GM23338 (cell line): Measurements from ENCODE around the gene CIROP. TPM values are rescaled to one million over a fixed set of nuclear protein-coding genes. Genes with fewer than 3 reads are reported as not detected.

Experiments
- ATAC-seq: fragments of 200-7000 bp; cut with Tn5 transposase; 3 replicates; pipeline ENCODE4 v1.9.1; 2020
- DNase-seq: peaks from one replicate; pipeline ENCODE4 v3.0.0-alpha.2; 2015; ENCODE audit warnings: low spot score
- H2AFZ ChIP-seq: fragments of 200-600 bp; sonication (generic); 2 replicates; pipeline ENCODE4 v1.8.0; 2016; ENCODE audit warnings: antibody characterized with exemption, mild to moderate bottlenecking, moderate library complexity
- H3F3A ChIP-seq: fragments of 200-600 bp; sonication (generic); replicated peaks from 2 replicates; pipeline ENCODE4 v1.8.0; 2017; ENCODE audit warnings: antibody characterized with exemption, mixed run types, low read depth
- H3K27ac ChIP-seq: fragments of 200-600 bp; sonication (generic); 2 replicates; pipeline ENCODE4 v1.6.1; 2016; ENCODE audit warnings: low read depth
- H3K27me3 ChIP-seq: fragments of 200-600 bp; sonication (generic); 2 replicates; pipeline ENCODE4 v1.8.0; 2016; ENCODE audit warnings: mild to moderate bottlenecking, mixed run types, moderate library complexity; ENCODE audit not compliant: insufficient read depth
- H3K36me3 ChIP-seq: fragments of 200-600 bp; sonication (generic); 2 replicates; pipeline ENCODE4 v1.8.0; 2016; ENCODE audit warnings: mild to moderate bottlenecking; ENCODE audit not compliant: insufficient read depth
- H3K4me1 ChIP-seq: fragments of 200-600 bp; sonication (generic); 2 replicates; pipeline ENCODE4 v1.8.0; 2016; ENCODE audit warnings: mild to moderate bottlenecking, moderate library complexity; ENCODE audit not compliant: insufficient read depth
- H3K4me2 ChIP-seq: fragments of 200-600 bp; sonication (generic); 2 replicates; pipeline ENCODE4 v1.7.1; 2017; ENCODE audit warnings: mixed run types
- H3K4me3 ChIP-seq: fragments of 200-600 bp; sonication (generic); 2 replicates; pipeline ENCODE4 v1.6.1; 2016; ENCODE audit warnings: mixed run types
- H3K79me2 ChIP-seq: fragments of 200-600 bp; sonication (generic); replicated peaks from 2 replicates; pipeline ENCODE4 v1.8.0; 2017; ENCODE audit warnings: mild to moderate bottlenecking; ENCODE audit not compliant: insufficient read depth
- H3K9me2 ChIP-seq: fragments of 200-600 bp; sonication (generic); 2 replicates; pipeline ENCODE4 v1.8.0; 2017; ENCODE audit not compliant: insufficient read depth
- H4K20me1 ChIP-seq: fragments of 200-600 bp; sonication (generic); replicated peaks from 2 replicates; pipeline ENCODE4 v1.8.0; 2017; ENCODE audit warnings: mild to moderate bottlenecking; ENCODE audit not compliant: insufficient read depth
- H3K27ac Mint-ChIP-seq: 2 replicates; pipeline ENCODE4 v1.8.0; 2020; ENCODE audit warnings: inconsistent platforms, mild to moderate bottlenecking, moderate library complexity, mixed read lengths
- H3K27me3 Mint-ChIP-seq: 3 replicates; pipeline ENCODE4 v1.8.0; 2022; ENCODE audit warnings: low read depth, mild to moderate bottlenecking, moderate library complexity, mixed read lengths, inconsistent platforms; ENCODE audit not compliant: insufficient read depth, poor library complexity
- H3K36me3 Mint-ChIP-seq: 3 replicates; pipeline ENCODE4 v1.8.0; 2021; ENCODE audit warnings: low read depth, mild to moderate bottlenecking, inconsistent platforms, moderate library complexity, mixed read lengths
- H3K4me1 Mint-ChIP-seq: 3 replicates; pipeline ENCODE4 v1.8.0; 2020; ENCODE audit warnings: mild to moderate bottlenecking, inconsistent platforms, mixed read lengths
- H3K4me3 Mint-ChIP-seq: 3 replicates; pipeline ENCODE4 v1.8.0; 2021; ENCODE audit warnings: moderate library complexity, mild to moderate bottlenecking, inconsistent platforms, mixed read lengths
- H3K9me3 Mint-ChIP-seq: 3 replicates; pipeline ENCODE4 v1.8.0; 2020; ENCODE audit warnings: moderate library complexity, mild to moderate bottlenecking, inconsistent platforms, mixed read lengths
- CREB1 ChIP-seq: fragments of 250-450 bp; sonication (Bioruptor Pico); IDR thresholded peaks from 2 replicates; pipeline ENCODE4 v1.5.0; 2020; ENCODE audit warnings: low read depth, mild to moderate bottlenecking, moderate library complexity
- CTCF ChIP-seq, 2 experiments: fragments of 200-600 bp in 1 of 2; sonication (generic) in 1 of 2; conservative IDR thresholded peaks; 2 replicates each; pipeline versions ENCODE4 v1.5.1 to v1.6.1; 2016 to 2017; ENCODE audit warnings: antibody characterized with exemption in 2 of 2, low read depth in 2 of 2, mild to moderate bottlenecking in 2 of 2, moderate library complexity in 1 of 2
- ETS1 ChIP-seq: IDR thresholded peaks from 2 replicates; pipeline ENCODE4 v1.6.1; 2016; ENCODE audit warnings: antibody characterized with exemption
- EZH2 ChIP-seq: fragments of 200-600 bp; sonication (generic); IDR thresholded peaks from one replicate; pipeline ENCODE4 v1.8.0; 2017; ENCODE audit warnings: antibody characterized with exemption, mild to moderate bottlenecking, low read depth; ENCODE audit not compliant: unreplicated experiment
- EZH2phosphoT487 ChIP-seq: fragments of 200-600 bp; sonication (generic); IDR thresholded peaks from one replicate; pipeline ENCODE4 v1.8.1; 2018; ENCODE audit warnings: antibody characterized with exemption; ENCODE audit not compliant: unreplicated experiment
- JUNB ChIP-seq: IDR thresholded peaks from one replicate; pipeline ENCODE4 v1.6.1; 2016; ENCODE audit warnings: antibody characterized with exemption; ENCODE audit not compliant: unreplicated experiment
- NANOG ChIP-seq: IDR thresholded peaks from 2 replicates; pipeline ENCODE4 v1.6.1; 2016; ENCODE audit warnings: antibody characterized with exemption, borderline replicate concordance
- POLR2AphosphoS5 ChIP-seq: IDR thresholded peaks from 2 replicates; pipeline ENCODE4 v1.6.1; 2016; ENCODE audit warnings: antibody characterized with exemption, low read depth
- REST ChIP-seq: IDR thresholded peaks from one replicate; pipeline ENCODE4 v1.6.1; 2018; ENCODE audit warnings: antibody characterized with exemption; ENCODE audit not compliant: unreplicated experiment
- ZNF114 ChIP-seq: fragments of 250-450 bp; sonication (Bioruptor Pico); IDR thresholded peaks from 2 replicates; pipeline ENCODE4 v1.5.0; 2020; ENCODE audit warnings: mild to moderate bottlenecking, moderate library complexity
- ZNF331 ChIP-seq: fragments of 250-450 bp; sonication (Bioruptor Pico); IDR thresholded peaks from 2 replicates; pipeline ENCODE4 v1.5.0; 2020; ENCODE audit warnings: low read depth, mild to moderate bottlenecking, moderate library complexity
- polyA plus RNA-seq: library from polyadenylated mRNA; unstranded; fragments of >200 nt; fragmentation: Nextera tagmentation; extraction: Ambion mirVana; gene quantifications from 2 replicates; pipeline ENCODE4 v1.2.1, GENCODE V29; 2016
- total RNA-seq: library from RNA; depleted of rRNA; stranded (reverse); fragments of >200 nt; shearing (Covaris generic); gene quantifications from 2 replicates; pipeline ENCODE4 v1.2.3, GENCODE V29; 2014

CIROP gene
- total and polyA plus RNA-seq, 2 experiments from 2014 or later = not detected

- Mint-ChIP-seq H3K27me3 (peaks cover 22% of the 10 kb centered on the region), H3K36me3 (no peaks in the 10 kb centered on the region; the same call in 2 of the 3 replicates), H3K27ac (no peak overlapping the region), H3K9me3 (no peaks in the 10 kb centered on the region; the same call in 2 of the 3 replicates), H3K4me1 (peaks cover 50% of the 10 kb centered on the region), H3K4me3 (no peak overlapping the region)
- H2AFZ ChIP-seq = no peak overlapping the region
- DNase-seq (no peak), ATAC-seq (no peak)
- H3K4me2 ChIP-seq = no peak overlapping the region
- no peak overlapping the region for H3K4me3 ChIP-seq
- no peaks in the 10 kb centered on the region for H4K20me1 ChIP-seq
- no peak for TF ChIP-seq ZNF114
- no peak for TF ChIP-seq ZNF331
- TF ChIP-seq POLR2AphosphoS5 = no peak
- no peaks in the 10 kb centered on the region for H3K79me2 ChIP-seq
- H3K4me1 ChIP-seq = peaks cover 33% of the 10 kb centered on the region
- H3K36me3 ChIP-seq = no peaks in the 10 kb centered on the region
- no peaks in the 10 kb centered on the region; the same call in 1 of the 2 replicates for H3F3A ChIP-seq
- no peak overlapping the region for H3K27ac ChIP-seq
- no peaks in the 10 kb centered on the region for H3K27me3 ChIP-seq
- no peaks in the 10 kb centered on the region for H3K9me2 ChIP-seq
Observed at GRCh38 chr14:23117371-23118020, 12.7 kb upstream of the CIROP start.

- no peak overlapping the region for H3K27ac ChIP-seq
- Mint-ChIP-seq H3K27ac (no peak overlapping the region), H3K9me3 (no peaks in the 10 kb centered on the region; the same call in 2 of the 3 replicates), H3K36me3 (no peaks in the 10 kb centered on the region; the same call in 2 of the 3 replicates), H3K4me1 (peaks cover 37% of the 10 kb centered on the region), H3K4me3 (no peak overlapping the region), H3K27me3 (peaks cover 12% of the 10 kb centered on the region)
- H3K4me3 ChIP-seq = no peak overlapping the region
- H3K9me2 ChIP-seq = no peaks in the 10 kb centered on the region
- no peaks in the 10 kb centered on the region for H3F3A ChIP-seq
- H3K79me2 ChIP-seq = no peaks in the 10 kb centered on the region
- H2AFZ ChIP-seq = no peak overlapping the region
- no peaks in the 10 kb centered on the region for H3K36me3 ChIP-seq
- ATAC-seq (no peak), DNase-seq (no peak)
- H3K4me1 ChIP-seq = peaks cover 28% of the 10 kb centered on the region
- no peak overlapping the region for H3K4me2 ChIP-seq
- no peaks in the 10 kb centered on the region for H3K27me3 ChIP-seq
- H4K20me1 ChIP-seq = no peaks in the 10 kb centered on the region
- TF ChIP-seq EZH2 (no peak), CTCF (conservative IDR thresholded peaks at IDR 0.05; ENCODE audit: low read depth in 2 of 2) (no peak), ZNF114 (no peak), REST (no peak), NANOG (no peak), ETS1 (no peak), CREB1 (CRISPR knock-in tag) (no peak), JUNB (no peak), EZH2phosphoT487 (no peak), ZNF331 (no peak)
Observed at GRCh38 chr14:23115918-23116317, 11.1 kb upstream of the CIROP start.
